ENCODE data around the gene IL16.

Gene IL16

DNA sequence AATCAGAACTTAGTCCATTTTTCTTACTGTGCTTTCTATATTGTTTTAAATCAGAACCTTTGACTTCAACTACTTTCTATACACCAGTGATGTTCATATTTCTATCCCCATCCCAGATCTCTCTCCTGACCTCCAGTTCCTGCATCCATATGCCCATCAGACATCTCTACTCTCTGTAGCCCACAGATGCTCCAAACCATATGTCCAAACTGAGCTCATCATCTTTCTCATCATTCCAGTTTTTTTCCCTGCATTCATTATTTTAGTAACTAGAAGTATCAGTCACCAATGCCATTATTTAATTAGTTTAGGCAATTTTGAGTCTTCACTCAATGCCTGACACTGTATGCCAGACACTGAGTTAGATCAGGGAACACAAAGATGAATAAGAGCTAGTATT is 25.4 kb upstream of the IL16 start:
- no peak for TF ChIP-seq Cebpa-rat (IDR thresholded peaks at IDR 0.05)
- Histone ChIP-seq H3K27me3 (no peaks in the 10 kb centered on the region), H3K4me3 (no peak overlapping the region), H3K27ac (no peak overlapping the region), H3K4me2 (no peak overlapping the region), H3K9me3 (no peaks in the 10 kb centered on the region), H3K9ac (no peak overlapping the region), H4K20me1 (no peaks in the 10 kb centered on the region), H3K36me3 (no peaks in the 10 kb centered on the region), H3K4me1 (no peaks in the 10 kb centered on the region)

DNA sequence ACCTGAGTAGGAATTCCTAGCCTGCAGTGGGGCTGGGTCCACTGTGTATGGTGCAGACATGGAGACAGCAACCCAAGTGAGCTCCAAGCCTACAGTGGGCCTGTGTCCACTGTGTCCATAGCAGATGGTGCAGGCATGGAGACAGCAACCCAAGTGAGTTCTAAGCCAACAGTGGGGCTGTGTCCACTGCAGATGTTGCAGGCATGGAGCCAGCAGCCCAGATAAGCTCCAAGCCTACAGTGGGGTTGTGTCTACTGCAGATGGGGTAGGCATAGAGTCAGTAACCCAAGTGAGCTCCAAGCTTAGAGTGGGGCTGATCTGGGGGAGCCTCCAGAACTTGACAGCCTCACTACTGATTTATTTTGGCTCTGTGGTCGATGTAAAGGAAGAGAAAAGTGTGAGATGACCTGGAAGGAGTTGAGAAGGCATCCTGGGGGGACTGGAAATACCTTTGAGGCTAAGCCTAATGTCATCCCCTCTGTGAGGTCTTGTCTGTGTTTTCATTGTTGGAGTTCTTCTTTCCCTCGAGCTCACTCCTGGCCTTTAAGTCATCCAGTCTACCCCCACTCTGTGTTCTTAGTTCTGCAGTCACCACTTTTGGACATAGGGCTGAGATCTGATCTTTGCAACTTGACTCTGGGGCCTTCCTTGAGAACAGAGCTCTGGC is 22.4 kb upstream of the IL16 start:
- H4K20me1 ChIP-seq: no peaks in the 10 kb centered on the region
- TF ChIP-seq Cebpa-rat (IDR thresholded peaks at IDR 0.05): no peak
- H3K4me1 ChIP-seq: no peaks in the 10 kb centered on the region
- no peak overlapping the region for H3K9ac ChIP-seq
- no peak overlapping the region for H3K4me3 ChIP-seq
- no peaks in the 10 kb centered on the region for H3K36me3 ChIP-seq
- H3K4me2 ChIP-seq: no peak overlapping the region
- no peaks in the 10 kb centered on the region for H3K27me3 ChIP-seq
- H3K9me3 ChIP-seq: no peaks in the 10 kb centered on the region
- H3K27ac ChIP-seq: no peak overlapping the region

DNA sequence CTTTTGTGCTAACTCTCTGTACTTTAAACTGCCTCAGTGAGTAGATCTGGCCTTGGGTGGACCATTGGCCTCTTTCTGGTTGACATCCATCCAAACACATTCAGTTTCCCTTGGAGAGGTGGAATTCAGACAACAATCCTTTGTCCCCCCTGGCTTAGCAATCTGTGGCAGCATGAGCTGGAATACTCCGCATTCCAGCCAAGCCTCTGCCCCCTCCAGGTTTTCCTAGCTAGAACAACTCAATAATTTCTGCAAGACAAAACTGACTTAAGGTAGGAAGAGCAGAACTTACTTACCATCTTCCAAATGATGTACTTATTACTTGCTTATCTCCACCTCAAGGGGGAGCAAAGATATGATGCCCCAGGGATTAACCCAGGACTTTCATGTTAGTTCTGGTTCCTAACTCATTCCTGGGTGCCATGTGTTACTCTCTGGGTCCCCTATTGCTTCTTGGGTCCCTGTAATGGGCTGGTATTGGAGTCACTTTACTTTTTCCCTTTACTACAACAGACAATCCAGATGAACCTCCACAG is 21.8 kb upstream of the IL16 start:
- Histone ChIP-seq H4K20me1 (no peaks in the 10 kb centered on the region), H3K36me3 (no peaks in the 10 kb centered on the region), H3K9me3 (no peaks in the 10 kb centered on the region), H3K27me3 (no peaks in the 10 kb centered on the region), H3K4me1 (no peaks in the 10 kb centered on the region), H3K4me3 (no peak overlapping the region), H3K9ac (no peak overlapping the region), H3K27ac (no peak overlapping the region), H3K4me2 (no peak overlapping the region)
- TF ChIP-seq Cebpa-rat (IDR thresholded peaks at IDR 0.05): no peak

DNA sequence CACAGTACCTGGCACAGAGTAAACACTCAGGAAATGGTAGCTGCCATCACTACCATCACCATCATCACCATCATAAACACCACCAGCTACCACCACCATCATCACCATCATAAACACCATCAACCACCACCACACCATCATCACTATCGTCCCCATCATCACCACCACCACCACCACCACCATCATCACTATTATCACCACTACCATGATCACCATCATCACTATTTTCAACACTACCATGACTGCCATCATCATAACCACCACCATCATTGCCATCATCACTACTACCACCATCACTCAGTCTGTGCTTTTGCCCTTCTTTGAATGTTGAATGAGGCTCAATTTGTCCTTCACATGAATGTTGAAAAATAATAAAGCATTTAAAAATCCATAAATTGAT is 21.2 kb upstream of the IL16 start:
- Histone ChIP-seq H3K4me1 (no peaks in the 10 kb centered on the region), H3K9ac (no peak overlapping the region), H3K4me3 (no peak overlapping the region), H3K9me3 (no peaks in the 10 kb centered on the region), H3K36me3 (no peaks in the 10 kb centered on the region), H4K20me1 (no peaks in the 10 kb centered on the region), H3K27me3 (no peaks in the 10 kb centered on the region), H3K27ac (no peak overlapping the region), H3K4me2 (no peak overlapping the region)
- TF ChIP-seq Cebpa-rat (IDR thresholded peaks at IDR 0.05): no peak

DNA sequence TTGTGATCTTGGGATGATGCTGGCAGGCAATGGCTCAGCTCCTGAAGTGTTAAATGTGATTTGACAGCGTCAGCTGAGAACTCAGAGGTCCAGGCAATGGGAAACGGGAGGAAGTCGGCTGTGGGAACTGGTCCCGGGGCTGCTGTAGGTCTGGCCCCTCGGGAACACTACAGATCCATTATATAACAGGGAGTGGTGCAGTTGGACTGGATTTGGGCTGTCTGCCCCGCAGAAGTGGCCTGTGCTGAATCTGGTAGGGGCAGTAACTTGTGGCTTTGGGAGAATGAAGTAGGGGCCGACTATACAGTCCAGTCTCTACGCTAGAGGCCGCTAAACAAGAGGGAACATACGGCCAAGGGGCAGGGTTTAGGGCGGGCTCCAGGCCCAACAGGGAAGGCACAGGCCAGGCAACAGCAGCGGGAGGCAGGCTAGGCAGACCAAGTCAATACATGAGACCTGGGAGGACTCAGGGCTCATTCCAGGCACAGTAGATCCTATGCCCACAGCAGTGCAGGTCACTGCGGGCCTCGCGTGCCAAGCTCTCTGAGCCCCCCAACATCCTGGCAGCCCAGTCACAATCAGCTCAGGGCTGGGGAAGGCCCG is 20.3 kb upstream of the IL16 start:
- H3K27me3 ChIP-seq: no peaks in the 10 kb centered on the region
- H3K36me3 ChIP-seq: no peaks in the 10 kb centered on the region
- H3K4me2 ChIP-seq: no peak overlapping the region

DNA sequence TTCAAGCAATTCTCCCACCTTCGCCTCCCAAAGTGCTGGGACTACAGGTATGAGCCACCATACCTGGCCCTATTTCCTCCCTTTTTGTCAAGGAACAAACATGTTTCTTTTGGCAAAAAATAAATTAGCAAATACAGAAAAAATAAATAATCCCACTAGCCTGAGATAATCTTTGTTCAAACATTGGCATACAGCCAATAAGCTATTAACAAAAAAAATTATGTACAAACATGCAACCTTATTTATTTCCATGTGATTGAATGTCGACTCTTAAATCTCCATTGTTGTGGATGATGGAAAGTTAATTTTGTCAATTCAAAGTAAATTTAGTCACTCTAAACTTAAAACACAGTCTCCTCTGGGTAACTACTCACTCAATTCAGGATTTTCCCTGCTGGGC is 18.3 kb upstream of the IL16 start:
- no peaks in the 10 kb centered on the region for H3K27me3 ChIP-seq
- no peaks in the 10 kb centered on the region for H3K36me3 ChIP-seq
- no peaks in the 10 kb centered on the region for H4K20me1 ChIP-seq
- no peaks in the 10 kb centered on the region for H3K9me3 ChIP-seq
- no peak for TF ChIP-seq Cebpa-rat (IDR thresholded peaks at IDR 0.05)
- no peak overlapping the region for H3K27ac ChIP-seq
- no peak overlapping the region for H3K4me2 ChIP-seq
- H3K9ac ChIP-seq: no peak overlapping the region
- H3K4me1 ChIP-seq: peaks cover 4% of the 10 kb centered on the region; the same call in 1 of the 2 replicates
- H3K4me3 ChIP-seq: no peak overlapping the region

More for the DNA sequence above, 20.3 kb upstream of the IL16 start:
- Histone ChIP-seq H3K9me3 (no peaks in the 10 kb centered on the region), H3K27ac (no peak overlapping the region), H3K4me3 (no peak overlapping the region), H3K4me1 (no peaks in the 10 kb centered on the region), H4K20me1 (no peaks in the 10 kb centered on the region), H3K9ac (no peak overlapping the region)
- TF ChIP-seq Cebpa-rat (IDR thresholded peaks at IDR 0.05): no peak

DNA sequence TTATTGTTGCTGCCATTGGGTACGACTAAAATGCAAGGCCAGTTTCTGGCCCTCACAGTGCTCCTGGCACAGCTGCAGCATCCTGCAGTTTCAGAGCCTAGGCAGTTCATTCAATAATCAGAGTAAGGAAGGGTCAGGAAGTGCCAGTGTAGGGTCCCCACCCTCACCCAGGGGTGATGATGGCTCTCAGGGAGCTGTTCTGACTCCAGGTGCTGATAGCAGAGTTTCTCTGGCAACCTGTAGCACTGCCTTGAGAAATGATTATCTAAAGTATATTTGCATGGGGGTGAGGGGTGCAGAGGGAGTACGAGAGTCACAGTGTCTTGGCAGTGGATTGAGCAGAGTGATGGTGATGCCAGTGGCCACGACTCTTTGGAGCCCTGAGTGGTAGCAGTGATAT is 15.5 kb upstream of the IL16 start:
- H3K27me3 ChIP-seq: no peaks in the 10 kb centered on the region
- H3K4me2 ChIP-seq: no peak overlapping the region
- no peak overlapping the region for H3K4me3 ChIP-seq
- H3K4me1 ChIP-seq: peaks cover 4% of the 10 kb centered on the region; the same call in 1 of the 2 replicates
- H4K20me1 ChIP-seq: no peaks in the 10 kb centered on the region
- no peaks in the 10 kb centered on the region for H3K36me3 ChIP-seq
- TF ChIP-seq Cebpa-rat (IDR thresholded peaks at IDR 0.05): no peak
- no peaks in the 10 kb centered on the region for H3K9me3 ChIP-seq
- no peak overlapping the region for H3K27ac ChIP-seq
- H3K9ac ChIP-seq: no peak overlapping the region

DNA sequence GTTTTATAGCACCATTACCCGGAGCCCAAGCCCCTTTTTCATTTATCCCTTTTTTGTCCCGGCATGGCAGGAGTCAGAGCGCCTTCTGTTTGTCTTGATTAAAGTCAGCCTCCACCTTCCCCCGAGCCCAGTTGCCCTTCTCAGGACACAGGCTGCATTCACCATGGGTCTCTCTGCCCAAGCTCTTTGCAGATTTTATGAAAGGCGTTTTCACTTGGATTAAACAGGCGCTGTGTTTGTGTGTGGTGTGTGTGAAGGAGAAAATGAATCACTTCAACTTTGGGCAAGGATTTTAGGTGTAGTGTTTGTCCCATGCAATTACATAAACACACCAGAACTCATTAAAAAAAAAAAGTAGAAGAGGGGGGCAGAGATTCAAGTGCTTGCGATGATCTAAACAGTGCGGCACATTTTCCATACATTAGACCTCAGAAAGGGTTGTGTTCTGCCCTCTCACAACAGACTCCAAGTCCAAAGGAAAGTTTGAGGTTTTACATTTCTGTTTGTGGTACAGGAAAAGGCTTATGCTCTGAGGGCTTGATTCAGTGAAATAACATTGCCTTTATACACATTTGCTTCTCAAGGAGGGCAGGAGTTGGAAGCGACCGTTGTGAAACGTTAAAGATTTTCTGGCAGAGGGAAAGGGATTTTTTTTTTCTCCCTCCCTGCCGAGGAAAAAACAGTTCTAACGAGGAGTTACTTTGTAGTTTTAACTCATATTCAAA is 14.5 kb upstream of the IL16 start:
- Histone ChIP-seq H3K4me1 (peaks cover 4% of the 10 kb centered on the region; the same call in 1 of the 2 replicates), H3K4me3 (no peak overlapping the region), H3K27me3 (no peaks in the 10 kb centered on the region), H3K9me3 (no peaks in the 10 kb centered on the region), H3K27ac (no peak overlapping the region), H3K36me3 (no peaks in the 10 kb centered on the region), H3K4me2 (no peak overlapping the region), H4K20me1 (no peaks in the 10 kb centered on the region), H3K9ac (no peak overlapping the region)
- TF ChIP-seq Cebpa-rat (IDR thresholded peaks at IDR 0.05): no peak

DNA sequence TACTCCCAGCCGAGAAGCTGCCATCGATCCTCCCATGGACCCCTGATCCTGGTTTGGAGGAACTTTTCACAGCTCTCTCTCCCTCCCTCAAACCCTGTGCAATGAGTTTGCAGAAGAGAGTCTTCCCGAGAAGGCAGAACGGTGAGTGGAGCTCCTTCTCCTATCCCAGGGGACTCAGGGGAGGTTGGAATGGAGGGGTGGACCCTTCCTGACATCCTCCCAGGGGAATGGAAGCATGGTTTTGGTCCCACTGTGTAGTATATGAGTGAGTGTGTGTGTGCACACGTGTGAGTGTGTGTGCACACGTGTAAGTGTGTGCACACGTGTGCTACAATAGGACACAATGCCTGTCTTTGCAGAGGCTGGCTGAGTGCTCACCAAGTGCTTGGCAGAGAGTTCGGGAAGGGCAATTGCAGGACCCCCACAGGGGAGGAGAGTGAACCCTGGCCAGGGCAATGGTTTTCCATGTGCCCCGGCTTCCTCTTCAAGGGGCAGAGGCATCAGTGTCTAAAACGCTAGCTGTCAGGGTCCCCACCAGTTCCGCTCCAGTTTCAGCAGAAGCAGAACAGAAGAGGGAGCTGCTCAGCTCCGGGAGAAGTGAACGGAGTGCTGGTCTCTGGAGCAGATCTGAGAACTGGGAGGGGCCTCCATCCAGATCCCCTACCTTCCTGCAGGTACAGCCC is 13.8 kb upstream of the IL16 start:
- Histone ChIP-seq H3K36me3 (no peaks in the 10 kb centered on the region), H3K4me2 (no peak overlapping the region), H3K27ac (no peak overlapping the region), H3K9ac (no peak overlapping the region), H3K4me3 (no peak overlapping the region), H3K27me3 (no peaks in the 10 kb centered on the region), H3K9me3 (no peaks in the 10 kb centered on the region), H4K20me1 (no peaks in the 10 kb centered on the region), H3K4me1 (peaks cover 4% of the 10 kb centered on the region; the same call in 1 of the 2 replicates)
- TF ChIP-seq Cebpa-rat (IDR thresholded peaks at IDR 0.05): no peak

All from BLaER1 (cell line).